IPS-18a (cell line): Measurements from ENCODE around the gene UGT1A8.
"Not testable (repeated sequence)": the region's sequence is repeated elsewhere in the genome, so short reads cannot be mapped to it uniquely, and the experiment has no call there.

Source experiments
- H3K27ac ChIP-seq: one replicate; pipeline ENCODE4 v1.5.1; 2013; ENCODE audit warnings: low read length
- H3K27me3 ChIP-seq: one replicate; pipeline ENCODE4 v1.6.1; 2013; ENCODE audit warnings: mild to moderate bottlenecking, low read length; ENCODE audit not compliant: control insufficient read depth, insufficient read depth
- H3K36me3 ChIP-seq: one replicate; pipeline ENCODE4 v1.6.1; 2013; ENCODE audit warnings: low read depth, low read length; ENCODE audit not compliant: control insufficient read depth
- H3K4me1 ChIP-seq: one replicate; pipeline ENCODE4 v1.6.1; 2013; ENCODE audit warnings: low read depth, low read length; ENCODE audit not compliant: control insufficient read depth
- H3K4me3 ChIP-seq: one replicate; pipeline ENCODE4 v1.5.1; 2013; ENCODE audit warnings: low read length
- H3K9ac ChIP-seq: one replicate; pipeline ENCODE4 v1.6.1; 2013; ENCODE audit warnings: mild to moderate bottlenecking, low read length, moderate library complexity
- H3K9me3 ChIP-seq: one replicate; pipeline ENCODE4 v1.6.1; 2013; ENCODE audit warnings: low read depth, low read length; ENCODE audit not compliant: control insufficient read depth

UGT1A8 gene

GRCh38 chr2:233706720-233707119, 89.3 kb downstream of the UGT1A8 start:
- H3K4me3 ChIP-seq, result no peak overlapping the region
- H3K9ac ChIP-seq, result no peak overlapping the region
- H3K36me3 ChIP-seq, result no peaks in the 10 kb centered on the region
- H3K9me3 ChIP-seq, result no peaks in the 10 kb centered on the region
- H3K27ac ChIP-seq, result no peak overlapping the region
- H3K27me3 ChIP-seq, result no peaks in the 10 kb centered on the region
- no peaks in the 10 kb centered on the region for H3K4me1 ChIP-seq

GRCh38 chr2:233707940-233708644, 90.7 kb downstream of the UGT1A8 start:
- H3K4me1 ChIP-seq, result no peaks in the 10 kb centered on the region
- H3K27ac ChIP-seq, result no peak overlapping the region
- H3K9me3 ChIP-seq, result no peaks in the 10 kb centered on the region
- no peak overlapping the region for H3K4me3 ChIP-seq
- no peaks in the 10 kb centered on the region for H3K27me3 ChIP-seq
- no peaks in the 10 kb centered on the region for H3K36me3 ChIP-seq
- H3K9ac ChIP-seq, result no peak overlapping the region

- H3K36me3 ChIP-seq, result no peaks in the 10 kb centered on the region
- no peak overlapping the region for H3K4me3 ChIP-seq
- H3K9me3 ChIP-seq, result no peaks in the 10 kb centered on the region
- H3K4me1 ChIP-seq, result no peaks in the 10 kb centered on the region
- no peaks in the 10 kb centered on the region for H3K27me3 ChIP-seq
- no peak overlapping the region for H3K9ac ChIP-seq
- H3K27ac ChIP-seq, result no peak overlapping the region
These were observed 91.5 kb downstream of the UGT1A8 start for GRCh38 chr2:233708942-233709341.

DNA sequence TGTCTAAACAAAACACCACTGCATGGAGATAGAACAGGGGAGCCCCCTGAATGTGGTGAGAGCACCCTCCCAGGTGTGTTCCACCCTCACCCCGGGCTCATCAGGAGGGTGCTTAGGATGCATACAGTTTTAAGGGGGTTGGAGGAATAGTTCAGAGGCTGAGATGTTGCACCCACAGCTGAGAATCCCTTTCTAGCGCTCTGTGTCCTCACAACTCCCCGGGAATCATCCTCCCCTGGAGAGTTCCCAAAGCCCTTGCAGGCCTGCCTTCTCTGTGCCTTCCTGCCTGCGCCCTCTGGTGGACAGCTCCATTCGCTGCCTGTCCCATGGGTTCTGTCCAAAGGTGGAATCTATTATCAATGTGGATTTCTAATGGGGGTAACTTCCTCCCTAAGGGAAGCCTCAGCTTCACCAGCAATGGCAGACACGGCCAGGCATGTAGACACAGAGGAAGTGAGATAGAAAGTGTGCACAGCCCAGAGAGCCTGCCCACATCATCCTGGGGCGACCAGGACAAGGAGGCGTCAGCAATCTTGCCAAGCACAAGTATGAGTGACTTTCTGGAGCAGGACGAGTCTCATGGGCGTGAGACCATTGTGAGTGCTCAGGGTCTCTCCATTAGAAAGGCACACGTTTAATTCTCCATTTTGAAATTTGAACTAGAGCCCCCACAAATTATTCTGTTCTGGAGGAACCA, 94.0 kb downstream of the UGT1A8 start:
- H3K27ac ChIP-seq, result no peak overlapping the region
- no peak overlapping the region for H3K4me3 ChIP-seq

DNA sequence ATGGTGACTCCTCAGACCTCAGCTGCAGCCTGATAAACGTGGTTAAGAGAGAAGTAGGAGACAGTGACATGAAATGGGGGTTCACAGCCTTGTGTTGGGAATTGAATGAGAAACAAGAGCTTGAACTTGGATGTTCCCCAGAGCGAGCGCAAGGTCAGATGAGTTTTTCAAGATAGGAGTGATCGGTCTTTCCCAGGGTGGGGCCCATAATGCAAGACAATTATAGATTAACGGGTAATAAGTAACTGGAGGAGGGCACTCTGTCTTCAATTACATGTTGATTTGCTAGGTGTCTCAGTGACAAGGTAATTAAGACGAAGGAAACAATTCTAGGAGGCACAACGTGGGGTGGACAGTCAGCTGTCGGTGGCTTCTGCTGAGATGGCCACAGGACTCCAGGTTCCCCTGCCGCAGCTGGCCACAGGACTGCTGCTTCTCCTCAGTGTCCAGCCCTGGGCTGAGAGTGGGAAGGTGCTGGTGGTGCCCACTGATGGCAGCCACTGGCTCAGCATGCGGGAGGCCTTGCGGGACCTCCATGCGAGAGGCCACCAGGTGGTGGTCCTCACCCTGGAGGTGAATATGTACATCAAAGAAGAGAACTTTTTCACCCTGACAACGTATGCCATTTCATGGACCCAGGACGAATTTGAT, 95.3 kb downstream of the UGT1A8 start, which contains the start of gene UGT1A5:
Gene UGT1A5 (plus strand): TSS at position 297 of the 651 bp plus-strand sequence. CDS start 85 bp downstream, at position 382.
- Histone ChIP-seq H3K27ac (no peak within 1 kb of the TSS), H3K36me3 (no peaks in the 10 kb centered on the region), H3K9me3 (no peaks in the 10 kb centered on the region), H3K4me3 (no peak within 1 kb of the TSS), H3K4me1 (no peaks in the 10 kb centered on the region), H3K27me3 (no peaks in the 10 kb centered on the region), H3K9ac (no peak within 1 kb of the TSS)

More for the DNA sequence above, 94.0 kb downstream of the UGT1A8 start:
- no peaks in the 10 kb centered on the region for H3K36me3 ChIP-seq
- no peaks in the 10 kb centered on the region for H3K27me3 ChIP-seq
- H3K9ac ChIP-seq, result no peak overlapping the region
- no peaks in the 10 kb centered on the region for H3K4me1 ChIP-seq
- H3K9me3 ChIP-seq, result no peaks in the 10 kb centered on the region

DNA sequence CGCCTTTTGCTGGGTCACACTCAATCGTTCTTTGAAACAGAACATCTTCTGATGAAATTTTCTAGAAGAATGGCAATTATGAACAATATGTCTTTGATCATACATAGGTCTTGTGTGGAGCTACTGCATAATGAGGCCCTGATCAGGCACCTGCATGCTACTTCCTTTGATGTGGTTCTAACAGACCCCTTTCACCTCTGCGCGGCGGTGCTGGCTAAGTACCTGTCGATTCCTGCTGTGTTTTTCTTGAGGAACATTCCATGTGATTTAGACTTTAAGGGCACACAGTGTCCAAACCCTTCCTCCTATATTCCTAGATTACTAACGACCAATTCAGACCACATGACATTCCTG, 95.8 kb downstream of the UGT1A8 start:
- Histone ChIP-seq H3K9me3 (no peaks in the 10 kb centered on the region), H3K27ac (no peak overlapping the region), H3K4me1 (no peaks in the 10 kb centered on the region), H3K4me3 (no peak overlapping the region), H3K9ac (no peak overlapping the region), H3K27me3 (no peaks in the 10 kb centered on the region), H3K36me3 (no peaks in the 10 kb centered on the region)

DNA sequence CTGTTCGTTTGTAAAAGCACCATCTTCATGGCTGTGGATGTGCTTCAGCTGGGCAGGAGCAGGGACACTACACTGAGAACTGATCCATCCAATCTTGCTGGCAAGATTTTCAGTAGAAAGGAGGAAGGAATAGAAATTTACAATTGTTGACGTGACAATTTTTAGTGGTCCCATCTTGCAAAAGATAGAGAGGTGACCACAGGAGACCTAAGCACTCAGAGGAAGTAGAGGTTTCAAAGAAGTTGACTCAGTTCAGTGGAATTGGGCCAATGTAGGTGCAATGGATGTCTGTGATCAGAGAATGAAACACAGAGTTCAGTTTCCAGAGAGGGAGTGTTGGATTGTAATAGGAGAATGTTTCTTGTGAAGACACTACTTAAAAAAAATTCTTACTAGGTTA, 96.7 kb downstream of the UGT1A8 start:
- Histone ChIP-seq H3K9ac (no peak overlapping the region), H3K36me3 (no peaks in the 10 kb centered on the region), H3K27ac (no peak overlapping the region), H3K9me3 (no peaks in the 10 kb centered on the region), H3K4me3 (no peak overlapping the region), H3K4me1 (no peaks in the 10 kb centered on the region), H3K27me3 (no peaks in the 10 kb centered on the region)

DNA sequence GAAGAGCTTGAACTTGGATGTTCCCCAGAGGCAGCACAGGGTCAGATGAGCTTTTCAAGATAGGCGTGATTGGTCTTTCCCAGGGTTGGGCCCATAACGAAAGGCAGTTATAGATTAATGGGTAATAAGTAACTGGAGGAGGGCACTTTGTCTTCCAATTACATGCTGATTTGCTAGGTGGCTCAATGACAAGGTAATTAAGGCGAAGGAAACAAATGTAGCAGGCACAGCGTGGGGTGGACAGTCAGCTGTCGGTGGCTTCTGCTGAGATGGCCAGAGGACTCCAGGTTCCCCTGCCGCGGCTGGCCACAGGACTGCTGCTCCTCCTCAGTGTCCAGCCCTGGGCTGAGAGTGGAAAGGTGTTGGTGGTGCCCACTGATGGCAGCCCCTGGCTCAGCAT, 101.1 kb downstream of the UGT1A8 start, which contains the start of gene UGT1A4:
Gene UGT1A4 (plus strand): TSS at position 185 of the 400 bp plus-strand sequence. CDS start 85 bp downstream, at position 270.
- no peak within 1 kb of the TSS for H3K4me3 ChIP-seq
- no peak within 1 kb of the TSS for H3K9ac ChIP-seq
- no peaks in the 10 kb centered on the region for H3K9me3 ChIP-seq
- H3K27me3 ChIP-seq, result no peaks in the 10 kb centered on the region
- H3K27ac ChIP-seq, result no peak within 1 kb of the TSS
- no peaks in the 10 kb centered on the region for H3K4me1 ChIP-seq
- H3K36me3 ChIP-seq, result no peaks in the 10 kb centered on the region

- no peaks in the 10 kb centered on the region for H3K9me3 ChIP-seq
- H3K4me1 ChIP-seq, result no peaks in the 10 kb centered on the region
- H3K27me3 ChIP-seq, result no peaks in the 10 kb centered on the region
- no peak within 1 kb of the TSS for H3K27ac ChIP-seq
- no peak within 1 kb of the TSS for H3K4me3 ChIP-seq
- no peaks in the 10 kb centered on the region for H3K36me3 ChIP-seq
- H3K9ac ChIP-seq, result no peak within 1 kb of the TSS
These were observed 111.4 kb downstream of the UGT1A8 start, which contains the start of gene UGT1A3 for GRCh38 chr2:233728723-233729301. Gene UGT1A3, plus strand, starts transcription at chr2:233729042. Its CDS starts 85 bp downstream, at chr2:233729127.

- not testable (repeated sequence) for H3K9me3 ChIP-seq, H3K27ac ChIP-seq, H3K4me3 ChIP-seq, H3K4me1 ChIP-seq, H3K9ac ChIP-seq, H3K36me3 ChIP-seq, H3K27me3 ChIP-seq
These were observed 119.6 kb downstream of the UGT1A8 start for GRCh38 chr2:233736868-233737653.

- Histone ChIP-seq H3K4me1 (no peaks in the 10 kb centered on the region), H3K27me3 (no peaks in the 10 kb centered on the region), H3K9ac (no peak overlapping the region)
These were observed 123.4 kb downstream of the UGT1A8 start for GRCh38 chr2:233740870-233741269.

More at GRCh38 chr2:233740870-233741269, 123.4 kb downstream of the UGT1A8 start:
- no peaks in the 10 kb centered on the region for H3K9me3 ChIP-seq
- H3K27ac ChIP-seq, result no peak overlapping the region
- H3K4me3 ChIP-seq, result no peak overlapping the region
- H3K36me3 ChIP-seq, result no peaks in the 10 kb centered on the region
